CD8-positive, alpha-beta memory T cell (primary cell): ENCODE data around the gene PPM1L. TPM values are rescaled to one million over a fixed set of nuclear protein-coding genes. Genes with fewer than 3 reads are reported as not detected.

Experiments
- CTCF ChIA-PET: fragments of 350-600 bp; sonication (Branson Sonifier 250); formaldehyde crosslinking; loops from one replicate; lab custom pipeline; 2021; ENCODE audit warnings: antibody characterized with exemption; lab: Charles Lee
- POLR2A ChIA-PET: fragments of 350-600 bp; sonication (Branson Sonifier 250); formaldehyde crosslinking; loops from one replicate; lab custom pipeline; 2021; ENCODE audit warnings: antibody characterized with exemption; lab: Charles Lee
- DNase-seq, 5 donors: peaks; one replicate each; pipeline versions ENCODE4 v3.0.0 to v3.0.0-alpha.2; 2020 to 2022; ENCODE audit warnings: mixed read lengths in 1 of 5
- H3K27ac ChIP-seq: one replicate; pipeline ENCODE4 v1.7.0; 2013; ENCODE audit warnings: low read depth, mild to moderate bottlenecking, low read length, moderate library complexity
- H3K27me3 ChIP-seq: 2 replicates; pipeline ENCODE4 v1.7.0; 2013; ENCODE audit warnings: low read length, mild to moderate bottlenecking; ENCODE audit not compliant: insufficient read depth, poor library complexity, severe bottlenecking
- H3K36me3 ChIP-seq: 2 replicates; pipeline ENCODE4 v1.7.0; 2013; ENCODE audit warnings: mild to moderate bottlenecking, low read length, moderate library complexity; ENCODE audit not compliant: insufficient read depth
- H3K4me1 ChIP-seq: 2 replicates; pipeline ENCODE4 v1.7.0; 2013; ENCODE audit warnings: mild to moderate bottlenecking, low read length, moderate library complexity; ENCODE audit not compliant: insufficient read depth
- H3K4me3 ChIP-seq: 2 replicates; pipeline ENCODE4 v1.7.0; 2013; ENCODE audit warnings: mild to moderate bottlenecking, low read length
- H3K9me3 ChIP-seq: 2 replicates; pipeline ENCODE4 v1.7.0; 2013; ENCODE audit warnings: mild to moderate bottlenecking, low read length
- H3K27ac Mint-ChIP-seq, 8 donors: one replicate each; pipeline ENCODE4 v1.8.0; 2020 to 2021; ENCODE audit warnings: mixed read lengths in 8 of 8, mild to moderate bottlenecking in 6 of 8, inconsistent platforms in 3 of 8, moderate library complexity in 3 of 8
- H3K27me3 Mint-ChIP-seq, 2 donors: one replicate each; pipeline ENCODE4 v1.8.0; 2020 to 2021; ENCODE audit warnings: mixed read lengths in 2 of 2, mild to moderate bottlenecking in 1 of 2, moderate library complexity in 1 of 2
- H3K36me3 Mint-ChIP-seq, 3 donors: one replicate each; pipeline ENCODE4 v1.8.0; 2020 to 2021; ENCODE audit warnings: mixed read lengths in 3 of 3, inconsistent platforms in 1 of 3, mild to moderate bottlenecking in 1 of 3
- H3K4me1 Mint-ChIP-seq, 3 donors: one replicate each; pipeline ENCODE4 v1.8.0; 2020 to 2021; ENCODE audit warnings: mixed read lengths in 3 of 3, inconsistent platforms in 1 of 3, mild to moderate bottlenecking in 1 of 3
- H3K4me3 Mint-ChIP-seq, 7 donors: one replicate each; pipeline ENCODE4 v1.8.0; 2020 to 2021; ENCODE audit warnings: mixed read lengths in 7 of 7, mild to moderate bottlenecking in 6 of 7, moderate library complexity in 4 of 7, inconsistent platforms in 2 of 7
- H3K9me3 Mint-ChIP-seq, 5 donors: one replicate each; pipeline ENCODE4 v1.8.0; 2020 to 2022; ENCODE audit warnings: mixed read lengths in 5 of 5, mild to moderate bottlenecking in 3 of 5, moderate library complexity in 2 of 5, inconsistent platforms in 1 of 5
- polyA plus RNA-seq: library from polyadenylated mRNA; unstranded; fragments of 300-500 nt; fragmentation: Illumina TruSeq; gene quantifications from one replicate; pipeline ENCODE4 v1.2.3, GENCODE V29; 2021
- total RNA-seq, 2 experiments: library from RNA; stranded (reverse); gene quantifications; one replicate each; pipeline ENCODE4 v1.2.3, GENCODE V29; 2021

PPM1L gene
- total and polyA plus RNA-seq, 3 experiments from 2014 or later = 1.3 to 4.4 (median 3.8) TPM

GRCh38 chr3:160906646-160907045, 150.6 kb downstream of the PPM1L start:
- Mint-ChIP-seq H3K27ac (no peak overlapping the region), H3K27me3 (peaks cover 0 to 4% of the 10 kb centered on the region in 2 donors), H3K36me3 (peaks cover 0 to 8% (median 2%) of the 10 kb centered on the region in 3 donors), H3K4me1 (no peaks in the 10 kb centered on the region), H3K9me3 (peaks cover 3 to 26% (median 11%) of the 10 kb centered on the region in 5 donors), H3K4me3 (no peak overlapping the region)
- no peaks in the 10 kb centered on the region for H3K9me3 ChIP-seq
- H3K36me3 ChIP-seq = no peaks in the 10 kb centered on the region
- ChIA-PET CTCF (interaction anchor here (1.3 kb wide), 1 partner anchor 34 kb away, joined by 4 read pairs; no protein-coding TSS in a partner anchor), POLR2A (no interaction called here)
- DNase-seq = no peak
- no peak overlapping the region for H3K4me3 ChIP-seq
- no peaks in the 10 kb centered on the region for H3K4me1 ChIP-seq
- H3K27ac ChIP-seq = no peak overlapping the region
- H3K27me3 ChIP-seq = no peaks in the 10 kb centered on the region

- CTCF ChIA-PET = no interaction called here
Measured at GRCh38 chr3:160909917-160910316, 153.9 kb downstream of the PPM1L start.

DNA sequence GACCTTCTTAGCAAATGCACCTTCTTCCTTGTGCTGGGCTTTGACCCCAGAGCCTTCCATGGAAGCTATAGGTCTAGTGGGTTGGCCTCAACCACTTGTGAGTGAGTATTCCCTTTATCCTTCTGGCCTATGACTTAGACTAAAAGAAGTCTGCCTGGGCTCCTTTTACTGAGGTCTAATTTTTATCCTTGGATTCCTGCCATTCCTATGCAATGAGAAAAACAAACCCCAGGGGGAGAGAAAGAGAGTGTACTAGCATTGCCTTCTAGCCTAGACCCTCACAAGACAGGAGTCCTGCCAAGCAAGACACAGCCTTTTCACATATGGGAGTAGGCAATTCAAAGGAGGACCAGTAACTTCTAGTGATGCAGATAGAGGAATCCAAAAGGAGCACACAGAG, 155.4 kb downstream of the PPM1L start:
- Mint-ChIP-seq H3K4me1 (no peaks in the 10 kb centered on the region), H3K27me3 (peaks cover 3 to 5% of the 10 kb centered on the region in 2 donors), H3K27ac (peak overlapping the region in 1 of 8 donors; percentile 39), H3K36me3 (peaks cover 0 to 17% (median 2%) of the 10 kb centered on the region in 3 donors), H3K4me3 (no peak overlapping the region), H3K9me3 (peaks cover 6 to 50% (median 9%) of the 10 kb centered on the region in 5 donors)
- Histone ChIP-seq H3K4me1 (no peaks in the 10 kb centered on the region), H3K27me3 (no peaks in the 10 kb centered on the region), H3K36me3 (no peaks in the 10 kb centered on the region), H3K27ac (no peak overlapping the region), H3K9me3 (no peaks in the 10 kb centered on the region), H3K4me3 (no peak overlapping the region)
- POLR2A ChIA-PET = no interaction called here
- CTCF ChIA-PET = no interaction called here
- no peak for DNase-seq

More at GRCh38 chr3:160909917-160910316, 153.9 kb downstream of the PPM1L start:
- Mint-ChIP-seq H3K4me1 (no peaks in the 10 kb centered on the region), H3K36me3 (peaks cover 0 to 17% (median 2%) of the 10 kb centered on the region in 3 donors), H3K4me3 (no peak overlapping the region), H3K27me3 (peaks cover 3 to 5% of the 10 kb centered on the region in 2 donors), H3K9me3 (peaks cover 3 to 43% (median 11%) of the 10 kb centered on the region in 5 donors), H3K27ac (no peak overlapping the region)
- no peaks in the 10 kb centered on the region for H3K27me3 ChIP-seq
- H3K36me3 ChIP-seq = no peaks in the 10 kb centered on the region
- no peak overlapping the region for H3K4me3 ChIP-seq
- no peak for DNase-seq
- POLR2A ChIA-PET = no interaction called here
- H3K27ac ChIP-seq = no peak overlapping the region
- H3K9me3 ChIP-seq = no peaks in the 10 kb centered on the region
- H3K4me1 ChIP-seq = no peaks in the 10 kb centered on the region

DNA sequence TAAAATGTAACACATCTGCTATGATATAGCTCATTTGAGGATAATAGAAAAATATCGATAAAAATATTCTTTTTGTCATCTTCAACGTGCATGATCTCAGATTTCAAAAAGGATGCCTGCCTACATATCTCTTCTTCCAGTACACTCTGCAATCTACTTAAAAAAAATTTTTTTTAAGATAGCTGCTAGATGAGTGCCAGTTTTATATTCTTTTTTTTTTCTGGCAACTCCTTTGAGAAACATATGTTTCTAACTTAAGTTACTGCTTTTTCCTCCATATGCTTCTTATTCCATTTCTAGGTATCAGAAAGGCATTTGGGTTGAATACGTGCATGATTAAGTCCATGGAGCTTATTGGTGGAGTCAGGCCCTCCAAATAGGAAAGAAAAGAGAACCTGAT, 160.4 kb downstream of the PPM1L start:
- ChIA-PET CTCF (no interaction called here), POLR2A (no interaction called here)

GRCh38 chr3:160919942-160920341, 163.9 kb downstream of the PPM1L start:
- CTCF ChIA-PET = no interaction called here
- peaks cover 0 to 1% of the 10 kb centered on the region in 2 donors for H3K27me3 Mint-ChIP-seq
- DNase-seq = no peak

More for the DNA sequence above, 160.4 kb downstream of the PPM1L start:
- Mint-ChIP-seq H3K27me3 (peaks cover 3% of the 10 kb centered on the region in 2 donors), H3K36me3 (peaks cover 0 to 9% (median under 1%) of the 10 kb centered on the region in 3 donors), H3K27ac (no peak overlapping the region), H3K9me3 (peaks cover 0 to 33% (median 2%) of the 10 kb centered on the region in 5 donors), H3K4me3 (no peak overlapping the region), H3K4me1 (no peaks in the 10 kb centered on the region)
- Histone ChIP-seq H3K36me3 (no peaks in the 10 kb centered on the region), H3K9me3 (no peaks in the 10 kb centered on the region), H3K4me1 (no peaks in the 10 kb centered on the region), H3K27ac (no peak overlapping the region), H3K27me3 (no peaks in the 10 kb centered on the region), H3K4me3 (no peak overlapping the region)
- no peak for DNase-seq

DNA sequence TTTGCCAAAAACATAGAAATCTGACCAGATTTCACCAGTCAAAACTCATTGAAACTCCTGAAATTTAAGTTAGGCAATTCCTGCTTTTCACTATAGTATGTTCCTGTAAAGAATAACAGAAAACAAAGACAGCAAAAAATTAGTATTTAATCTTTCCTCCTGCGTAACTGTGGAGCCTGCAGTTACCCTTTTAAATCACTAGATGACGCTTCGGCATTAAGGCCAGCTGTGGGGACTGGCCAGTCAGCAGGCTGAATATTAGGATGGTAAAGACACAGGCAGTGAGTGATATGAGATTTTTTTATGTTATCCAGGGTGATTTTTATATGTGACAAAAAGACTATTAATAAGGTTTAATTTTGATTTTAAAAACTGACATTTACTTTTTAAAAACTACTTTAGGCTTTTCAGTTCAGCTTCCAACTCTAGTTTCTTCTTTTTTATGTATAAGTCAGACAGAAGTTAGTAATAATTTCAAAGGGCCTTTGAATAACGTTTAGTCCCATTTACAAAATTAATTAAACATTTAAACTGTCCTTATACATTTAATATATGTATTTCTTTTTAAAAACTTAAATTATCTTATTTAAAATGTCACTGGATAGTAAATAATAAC, 165.1 kb downstream of the PPM1L start:
- POLR2A ChIA-PET = no interaction called here
- peaks cover 0 to 7% (median 0%) of the 10 kb centered on the region in 5 donors for H3K9me3 Mint-ChIP-seq
- DNase-seq = no peak

More at GRCh38 chr3:160919942-160920341, 163.9 kb downstream of the PPM1L start:
- Mint-ChIP-seq H3K4me1 (no peaks in the 10 kb centered on the region), H3K36me3 (no peaks in the 10 kb centered on the region), H3K9me3 (peaks cover 0 to 11% (median 2%) of the 10 kb centered on the region in 5 donors), H3K4me3 (no peak overlapping the region), H3K27ac (no peak overlapping the region)
- Histone ChIP-seq H3K9me3 (no peaks in the 10 kb centered on the region), H3K36me3 (no peaks in the 10 kb centered on the region), H3K27ac (no peak overlapping the region), H3K4me3 (no peak overlapping the region), H3K4me1 (no peaks in the 10 kb centered on the region), H3K27me3 (no peaks in the 10 kb centered on the region)
- POLR2A ChIA-PET = no interaction called here

DNA sequence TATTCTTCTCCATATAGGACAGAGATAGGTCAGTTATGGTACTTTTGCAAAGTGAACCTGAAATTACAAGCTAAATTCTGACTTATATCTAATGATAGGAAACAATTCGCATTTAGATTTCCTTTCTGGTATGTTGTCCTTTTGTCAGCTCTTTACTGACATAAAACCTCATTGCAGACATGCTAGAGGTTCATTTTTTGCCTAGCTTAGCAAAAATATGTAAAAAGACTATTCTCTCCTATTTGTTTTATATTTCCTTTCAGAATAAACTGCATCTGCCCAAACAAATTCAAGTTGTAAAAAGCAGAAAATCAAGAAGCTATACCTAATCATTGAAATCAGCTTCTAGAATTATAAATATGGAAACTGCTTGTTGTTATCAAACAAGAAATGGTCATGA, 168.7 kb downstream of the PPM1L start:
- Histone ChIP-seq H3K27ac (no peak overlapping the region), H3K4me3 (no peak overlapping the region), H3K36me3 (no peaks in the 10 kb centered on the region), H3K4me1 (no peaks in the 10 kb centered on the region), H3K27me3 (no peaks in the 10 kb centered on the region), H3K9me3 (no peaks in the 10 kb centered on the region)
- Mint-ChIP-seq H3K4me1 (no peaks in the 10 kb centered on the region), H3K36me3 (no peaks in the 10 kb centered on the region), H3K27ac (no peak overlapping the region), H3K4me3 (no peak overlapping the region), H3K27me3 (peaks cover 0 to 4% of the 10 kb centered on the region in 2 donors), H3K9me3 (peaks cover 0 to 2% (median 0%) of the 10 kb centered on the region in 5 donors)
- ChIA-PET POLR2A (no interaction called here), CTCF (no interaction called here)
- no peak for DNase-seq

More for the DNA sequence above, 165.1 kb downstream of the PPM1L start:
- peaks cover 0 to 3% of the 10 kb centered on the region in 2 donors for H3K27me3 Mint-ChIP-seq
- Histone ChIP-seq H3K4me1 (no peaks in the 10 kb centered on the region), H3K4me3 (no peak overlapping the region), H3K36me3 (no peaks in the 10 kb centered on the region), H3K9me3 (no peaks in the 10 kb centered on the region), H3K27me3 (no peaks in the 10 kb centered on the region), H3K27ac (no peak overlapping the region)
- H3K4me3 Mint-ChIP-seq = no peak overlapping the region
- H3K4me1 Mint-ChIP-seq = no peaks in the 10 kb centered on the region
- H3K36me3 Mint-ChIP-seq = no peaks in the 10 kb centered on the region
- no peak overlapping the region for H3K27ac Mint-ChIP-seq
- CTCF ChIA-PET = no interaction called here

GRCh38 chr3:160927620-160928019, 171.6 kb downstream of the PPM1L start:
- Mint-ChIP-seq H3K27me3 (peaks cover 0 to 4% of the 10 kb centered on the region in 2 donors), H3K27ac (no peak overlapping the region), H3K36me3 (peaks cover 0 to 1% (median 0%) of the 10 kb centered on the region in 3 donors), H3K9me3 (peaks cover 0 to 2% (median 0%) of the 10 kb centered on the region in 5 donors), H3K4me1 (no peaks in the 10 kb centered on the region), H3K4me3 (no peak overlapping the region)
- CTCF ChIA-PET = interaction anchor here (1.4 kb wide), 1 partner anchor 222 kb away, joined by 3 read pairs; no protein-coding TSS in a partner anchor
- Histone ChIP-seq H3K27me3 (no peaks in the 10 kb centered on the region), H3K4me1 (no peaks in the 10 kb centered on the region), H3K9me3 (no peaks in the 10 kb centered on the region), H3K27ac (no peak overlapping the region), H3K4me3 (no peak overlapping the region), H3K36me3 (no peaks in the 10 kb centered on the region)
- no peak for DNase-seq
- POLR2A ChIA-PET = no interaction called here
